HG03432 (cell line): Measurements from ENCODE around the gene INPP4B.
A peak's percentile ranks its signal among the peaks of the same experiment; 100 is the strongest.

Experiments used
- ATAC-seq: cut with Tn5 transposase; IDR thresholded peaks from one replicate; pipeline ENCODE4 v1.9.1; 2021; ENCODE audit warnings: mild to moderate bottlenecking, moderate library complexity; ENCODE audit not compliant: unreplicated experiment

INPP4B gene

GRCh38 chr4:142274137-142274536, 572.0 kb downstream of the INPP4B start:
- ATAC-seq, result no peak

GRCh38 chr4:142272452-142272851, 573.6 kb downstream of the INPP4B start:
- no peak for ATAC-seq

- no peak for ATAC-seq
These were observed 574.3 kb downstream of the INPP4B start for GRCh38 chr4:142271832-142272231.

- no peak for ATAC-seq
These were observed 579.0 kb downstream of the INPP4B start for GRCh38 chr4:142267101-142267500.

GRCh38 chr4:142265946-142266345, 580.2 kb downstream of the INPP4B start:
- ATAC-seq, result peak; percentile 13

- peak; percentile 59 for ATAC-seq
These were observed 580.6 kb downstream of the INPP4B start for GRCh38 chr4:142265536-142265935.

- ATAC-seq, result peak; percentile 46
These were observed 581.1 kb downstream of the INPP4B start for GRCh38 chr4:142264961-142265360.

- ATAC-seq, result no peak
These were observed 583.1 kb downstream of the INPP4B start for GRCh38 chr4:142262956-142263355.

GRCh38 chr4:142248946-142249345, 597.2 kb downstream of the INPP4B start:
- ATAC-seq, result no peak

- no peak for ATAC-seq
These were observed 602.8 kb downstream of the INPP4B start for GRCh38 chr4:142243255-142243654.

- ATAC-seq, result no peak
These were observed 603.9 kb downstream of the INPP4B start for GRCh38 chr4:142242156-142242555.

- no peak for ATAC-seq
These were observed 607.5 kb downstream of the INPP4B start for GRCh38 chr4:142238589-142238988.

- ATAC-seq, result no peak
These were observed 609.8 kb downstream of the INPP4B start for GRCh38 chr4:142236268-142236667.

- no peak for ATAC-seq
These were observed 614.3 kb downstream of the INPP4B start for GRCh38 chr4:142231787-142232186.

- no peak for ATAC-seq
These were observed 615.1 kb downstream of the INPP4B start for GRCh38 chr4:142230991-142231390.

GRCh38 chr4:142226014-142226413, 620.1 kb downstream of the INPP4B start:
- ATAC-seq, result no peak

GRCh38 chr4:142222127-142222526, 624.0 kb downstream of the INPP4B start:
- no peak for ATAC-seq

- ATAC-seq, result no peak
These were observed 627.4 kb downstream of the INPP4B start for GRCh38 chr4:142218726-142219125.

GRCh38 chr4:142211444-142211843, 634.7 kb downstream of the INPP4B start:
- ATAC-seq, result no peak

- ATAC-seq, result no peak
These were observed 642.6 kb downstream of the INPP4B start for GRCh38 chr4:142203505-142203904.

GRCh38 chr4:142202404-142203332, 643.4 kb downstream of the INPP4B start:
- ATAC-seq, result peak; percentile 90

- ATAC-seq, result no peak
These were observed 645.1 kb downstream of the INPP4B start for GRCh38 chr4:142201041-142201440.

- ATAC-seq, result no peak
These were observed 651.2 kb downstream of the INPP4B start for GRCh38 chr4:142194905-142195304.
